Mucosa of rectum (tissue), 2 donors: ENCODE results near the gene PSMA5.
"Not testable (repeated sequence)": the region's sequence is repeated elsewhere in the genome, so short reads cannot be mapped to it uniquely, and the experiment has no call there.

Experiments used
- H3K27ac ChIP-seq, 2 donors: one replicate each; pipeline ENCODE4 v1.7.0; 2013; ENCODE audit warnings: inconsistent platforms in 2 of 2, low read depth in 2 of 2, low read length in 2 of 2
- H3K27me3 ChIP-seq, 2 donors: one replicate each; pipeline ENCODE4 v1.7.0; 2013; ENCODE audit warnings: low read length in 2 of 2; ENCODE audit not compliant: control insufficient read depth in 2 of 2, insufficient read depth in 2 of 2
- H3K36me3 ChIP-seq, 2 donors: one replicate each; pipeline ENCODE4 v1.7.0; 2013; ENCODE audit warnings: low read length in 2 of 2; ENCODE audit not compliant: control insufficient read depth in 2 of 2, insufficient read depth in 2 of 2
- H3K4me1 ChIP-seq, 2 donors: one replicate each; pipeline ENCODE4 v1.7.0; 2013; ENCODE audit warnings: low read length in 2 of 2, mild to moderate bottlenecking in 1 of 2; ENCODE audit not compliant: control insufficient read depth in 2 of 2, insufficient read depth in 2 of 2
- H3K4me3 ChIP-seq, 2 donors: one replicate each; pipeline ENCODE4 v1.7.0; 2013; ENCODE audit warnings: low read length in 2 of 2
- H3K9ac ChIP-seq, 2 donors: one replicate each; pipeline ENCODE4 v1.7.0; 2013; ENCODE audit warnings: low read length in 2 of 2, low read depth in 1 of 2, mild to moderate bottlenecking in 1 of 2
- H3K9me3 ChIP-seq, 2 donors: one replicate each; pipeline ENCODE4 v1.7.0; 2013; ENCODE audit warnings: low read length in 2 of 2; ENCODE audit not compliant: control insufficient read depth in 2 of 2
- donor health status: healthy.
- donor health status: Normal muscosa, but diverticular disease.

The PSMA5 gene

GRCh38 chr1:109385417-109385816 lies 40.8 kb downstream of the PSMA5 start:
- no peak overlapping the region for H3K4me3 ChIP-seq
- no peak overlapping the region for H3K9ac ChIP-seq
- peaks cover 3% of the 10 kb centered on the region in 2 donors for H3K4me1 ChIP-seq
- H3K36me3 ChIP-seq: no peaks in the 10 kb centered on the region
- H3K9me3 ChIP-seq: no peaks in the 10 kb centered on the region
- no peaks in the 10 kb centered on the region for H3K27me3 ChIP-seq
- H3K27ac ChIP-seq: peak overlapping the region in 1 of 2 donors; percentile 15

- Histone ChIP-seq H3K4me1 (peaks cover 0 to 3% of the 10 kb centered on the region in 2 donors), H3K9ac (no peak overlapping the region), H3K27ac (no peak overlapping the region), H3K4me3 (no peak overlapping the region), H3K9me3 (no peaks in the 10 kb centered on the region), H3K36me3 (no peaks in the 10 kb centered on the region), H3K27me3 (no peaks in the 10 kb centered on the region)
Observed at GRCh38 chr1:109383854-109384253, 42.4 kb downstream of the PSMA5 start.

- Histone ChIP-seq H3K9me3 (no peaks in the 10 kb centered on the region), H3K27me3 (no peaks in the 10 kb centered on the region), H3K36me3 (no peaks in the 10 kb centered on the region), H3K9ac (no peak overlapping the region), H3K4me3 (no peak overlapping the region), H3K4me1 (peaks cover 0 to 3% of the 10 kb centered on the region in 2 donors), H3K27ac (no peak overlapping the region)
Observed at GRCh38 chr1:109383087-109383779, 43.0 kb downstream of the PSMA5 start.

GRCh38 chr1:109381573-109381972 lies 44.7 kb downstream of the PSMA5 start:
- H3K4me3 ChIP-seq: no peak overlapping the region
- H3K4me1 ChIP-seq: peaks cover 0 to 3% of the 10 kb centered on the region in 2 donors
- H3K36me3 ChIP-seq: no peaks in the 10 kb centered on the region
- H3K9me3 ChIP-seq: no peaks in the 10 kb centered on the region
- H3K27ac ChIP-seq: no peak overlapping the region
- H3K9ac ChIP-seq: no peak overlapping the region
- no peaks in the 10 kb centered on the region for H3K27me3 ChIP-seq

GRCh38 chr1:109379907-109380306 lies 46.3 kb downstream of the PSMA5 start:
- no peaks in the 10 kb centered on the region for H3K9me3 ChIP-seq
- H3K27me3 ChIP-seq: no peaks in the 10 kb centered on the region
- H3K27ac ChIP-seq: no peak overlapping the region
- H3K4me3 ChIP-seq: no peak overlapping the region
- H3K4me1 ChIP-seq: peaks cover 0 to under 1% of the 10 kb centered on the region in 2 donors
- no peaks in the 10 kb centered on the region for H3K36me3 ChIP-seq
- H3K9ac ChIP-seq: no peak overlapping the region

GRCh38 chr1:109379422-109379821 lies 46.8 kb downstream of the PSMA5 start:
- no peak overlapping the region for H3K27ac ChIP-seq
- H3K4me3 ChIP-seq: no peak overlapping the region
- no peaks in the 10 kb centered on the region for H3K36me3 ChIP-seq
- H3K27me3 ChIP-seq: no peaks in the 10 kb centered on the region
- no peaks in the 10 kb centered on the region for H3K9me3 ChIP-seq
- H3K9ac ChIP-seq: no peak overlapping the region
- no peaks in the 10 kb centered on the region for H3K4me1 ChIP-seq

GRCh38 chr1:109377698-109378097 lies 48.5 kb downstream of the PSMA5 start:
- H3K4me3 ChIP-seq: no peak overlapping the region
- no peaks in the 10 kb centered on the region for H3K36me3 ChIP-seq
- H3K4me1 ChIP-seq: peaks cover 4% of the 10 kb centered on the region in 2 donors
- H3K9me3 ChIP-seq: no peaks in the 10 kb centered on the region
- H3K9ac ChIP-seq: no peak overlapping the region
- H3K27ac ChIP-seq: no peak overlapping the region
- no peaks in the 10 kb centered on the region for H3K27me3 ChIP-seq

GRCh38 chr1:109373696-109374095 lies 52.6 kb downstream of the PSMA5 start:
- H3K27me3 ChIP-seq, H3K4me3 ChIP-seq, H3K9ac ChIP-seq, H3K36me3 ChIP-seq, H3K27ac ChIP-seq, H3K9me3 ChIP-seq, H3K4me1 ChIP-seq: not testable (repeated sequence)

GRCh38 chr1:109373126-109373525 lies 53.1 kb downstream of the PSMA5 start:
- no peaks in the 10 kb centered on the region for H3K36me3 ChIP-seq
- peak overlapping the region in 1 of 2 donors; percentile 2 for H3K9ac ChIP-seq
- peaks cover 4% of the 10 kb centered on the region in 2 donors for H3K4me1 ChIP-seq
- H3K27me3 ChIP-seq: no peaks in the 10 kb centered on the region
- H3K9me3 ChIP-seq: no peaks in the 10 kb centered on the region
- H3K27ac ChIP-seq: no peak overlapping the region
- no peak overlapping the region for H3K4me3 ChIP-seq

- Histone ChIP-seq H3K9ac (no peak overlapping the region), H3K4me1 (peaks cover 4% of the 10 kb centered on the region in 2 donors), H3K27ac (peak overlapping the region in 1 of 2 donors; percentile 68)
Observed at GRCh38 chr1:109372281-109372680, 54.0 kb downstream of the PSMA5 start.

More at GRCh38 chr1:109372281-109372680, 54.0 kb downstream of the PSMA5 start:
- H3K9me3 ChIP-seq: no peaks in the 10 kb centered on the region
- peaks cover 0 to under 1% of the 10 kb centered on the region in 2 donors for H3K36me3 ChIP-seq
- no peak overlapping the region for H3K4me3 ChIP-seq
- no peaks in the 10 kb centered on the region for H3K27me3 ChIP-seq
